22Rv1 (cell line): ENCODE data around the gene CMSS1.

Experiments used
- CTCF ChIP-seq: fragments of 450-650 bp; IDR thresholded peaks from 2 replicates; pipeline ENCODE4 v1.5.1; 2017; ENCODE audit warnings: mild to moderate bottlenecking
- ZFX ChIP-seq: fragments of 450-650 bp; IDR thresholded peaks from 2 replicates; pipeline ENCODE4 v1.6.1; 2017; ENCODE audit warnings: antibody characterized with exemption, borderline replicate concordance

GRCh38 chr3:100144255-100144866 lies 326.7 kb downstream of the CMSS1 start:
- TF ChIP-seq CTCF, result no peak
- TF ChIP-seq ZFX, result no peak
